GM12865 (cell line): ENCODE measurements around the gene CELF4.

Experiments used
- DNase-seq: peaks from one replicate; pipeline ENCODE4 v3.0.0; 2010; ENCODE audit warnings: low read depth
- H3K4me3 ChIP-seq: 2 replicates; pipeline ENCODE4 v1.5.1; 2011; ENCODE audit warnings: mild to moderate bottlenecking, low read depth, low read length, control low read depth
- TF ChIP-seq, protein P1 (sequence below): IDR thresholded peaks from 2 replicates; pipeline ENCODE4 v1.5.1; 2011; ENCODE audit warnings: low read length, control low read depth, low read depth, inconsistent platforms; ENCODE audit not compliant: insufficient read depth; ENCODE audit errors: missing control alignments

Gene CELF4

DNA sequence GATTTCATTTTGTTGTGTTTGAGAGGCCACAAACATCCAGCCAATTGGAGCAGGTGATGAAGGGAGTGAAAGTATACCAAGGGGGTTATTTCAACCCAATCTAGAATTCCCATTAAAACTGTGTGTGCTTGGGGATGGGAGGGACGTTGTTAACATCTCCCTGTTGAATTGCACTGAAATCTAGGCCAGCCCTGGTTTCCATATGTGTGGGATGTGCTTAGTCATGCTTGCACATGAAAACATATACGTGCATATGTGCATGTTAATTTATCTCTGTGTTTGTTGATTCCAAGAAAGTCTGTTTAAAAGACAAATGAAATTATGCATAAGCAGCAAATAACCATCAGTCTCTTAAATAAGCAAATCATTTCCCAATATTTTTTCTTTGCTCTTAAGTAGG lies 5.6 kb downstream of the CELF4 start:
- H3K4me3 ChIP-seq = no peak overlapping the region
- DNase-seq = no peak
- TF ChIP-seq, protein P1, sequence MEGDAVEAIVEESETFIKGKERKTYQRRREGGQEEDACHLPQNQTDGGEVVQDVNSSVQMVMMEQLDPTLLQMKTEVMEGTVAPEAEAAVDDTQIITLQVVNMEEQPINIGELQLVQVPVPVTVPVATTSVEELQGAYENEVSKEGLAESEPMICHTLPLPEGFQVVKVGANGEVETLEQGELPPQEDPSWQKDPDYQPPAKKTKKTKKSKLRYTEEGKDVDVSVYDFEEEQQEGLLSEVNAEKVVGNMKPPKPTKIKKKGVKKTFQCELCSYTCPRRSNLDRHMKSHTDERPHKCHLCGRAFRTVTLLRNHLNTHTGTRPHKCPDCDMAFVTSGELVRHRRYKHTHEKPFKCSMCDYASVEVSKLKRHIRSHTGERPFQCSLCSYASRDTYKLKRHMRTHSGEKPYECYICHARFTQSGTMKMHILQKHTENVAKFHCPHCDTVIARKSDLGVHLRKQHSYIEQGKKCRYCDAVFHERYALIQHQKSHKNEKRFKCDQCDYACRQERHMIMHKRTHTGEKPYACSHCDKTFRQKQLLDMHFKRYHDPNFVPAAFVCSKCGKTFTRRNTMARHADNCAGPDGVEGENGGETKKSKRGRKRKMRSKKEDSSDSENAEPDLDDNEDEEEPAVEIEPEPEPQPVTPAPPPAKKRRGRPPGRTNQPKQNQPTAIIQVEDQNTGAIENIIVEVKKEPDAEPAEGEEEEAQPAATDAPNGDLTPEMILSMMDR = no peak

DNA sequence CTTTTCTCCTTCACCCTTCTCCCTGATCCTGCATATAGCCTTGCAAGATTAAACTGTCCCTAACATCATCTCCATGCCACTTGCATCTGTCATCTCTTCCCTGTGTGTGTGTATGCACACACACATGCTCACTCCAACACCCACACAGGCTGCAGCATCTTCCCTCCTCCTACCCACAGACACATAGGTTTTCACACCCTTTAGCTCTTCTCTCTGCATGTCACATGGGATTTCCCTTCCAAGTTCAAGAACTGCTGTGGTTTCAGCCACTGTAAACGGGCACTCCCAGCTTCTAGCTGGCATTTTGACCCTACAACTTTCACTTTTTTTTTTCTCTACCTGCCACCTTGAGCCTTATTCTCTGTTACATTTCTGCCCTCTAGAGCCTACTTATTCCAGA lies 6.4 kb downstream of the CELF4 start:
- TF ChIP-seq, protein P1 = no peak
- no peak overlapping the region for H3K4me3 ChIP-seq
- peak; percentile 5 for DNase-seq

GRCh38 chr18:37554399-37554787 lies 11.2 kb downstream of the CELF4 start:
- TF ChIP-seq, protein P1 = no peak
- no peak overlapping the region for H3K4me3 ChIP-seq
- DNase-seq = no peak

GRCh38 chr18:37553633-37554398 lies 11.8 kb downstream of the CELF4 start:
- TF ChIP-seq, protein P1 = peak; percentile 19
- DNase-seq = no peak
- no peak overlapping the region for H3K4me3 ChIP-seq

DNA sequence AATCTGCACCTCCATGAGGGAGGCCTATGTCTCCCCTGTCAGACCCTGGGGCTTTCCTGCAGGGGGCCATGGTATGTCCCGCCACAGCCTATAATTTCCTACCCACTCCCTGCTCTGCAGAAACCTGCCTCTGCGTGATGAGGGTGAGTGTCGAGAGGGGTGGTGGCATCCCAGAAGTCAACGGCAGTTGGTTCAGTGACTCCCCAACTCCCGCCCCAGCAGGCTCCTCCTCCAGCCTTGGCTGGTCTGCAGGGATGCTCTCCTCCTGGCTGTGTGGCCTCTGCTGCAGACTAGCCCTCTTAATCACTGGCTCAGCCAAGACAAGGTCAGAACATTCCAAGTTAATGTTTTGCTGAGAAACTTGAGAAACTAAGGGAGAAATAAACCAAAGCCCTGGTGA lies 13.3 kb downstream of the CELF4 start:
- TF ChIP-seq, protein P1 = no peak
- H3K4me3 ChIP-seq = no peak overlapping the region

GRCh38 chr18:37551846-37552245 lies 13.8 kb downstream of the CELF4 start:
- no peak overlapping the region for H3K4me3 ChIP-seq
- DNase-seq = no peak
- TF ChIP-seq, protein P1 = no peak

More for the DNA sequence above, 13.3 kb downstream of the CELF4 start:
- no peak for DNase-seq

DNA sequence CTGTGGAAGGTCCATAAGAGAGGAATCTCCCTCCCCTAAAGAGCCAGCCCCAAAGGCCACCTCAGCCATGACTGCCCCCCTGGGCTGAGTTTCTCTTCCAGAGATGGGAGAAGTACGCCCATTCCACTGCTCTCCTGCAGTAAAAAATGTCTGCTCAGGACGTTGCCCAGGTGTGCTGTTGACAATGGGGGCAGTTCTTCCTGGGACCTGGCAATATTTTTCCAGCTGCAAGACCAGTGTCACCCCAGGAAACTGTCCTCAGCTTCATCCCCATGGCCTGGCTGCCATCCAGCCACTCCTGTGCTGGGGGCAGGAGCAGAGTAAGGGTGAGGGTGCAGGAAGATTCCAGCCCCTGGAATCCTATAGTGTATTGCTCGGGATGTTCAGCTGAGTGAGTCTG lies 14.3 kb downstream of the CELF4 start:
- TF ChIP-seq, protein P1 = no peak

More for the DNA sequence above, 14.3 kb downstream of the CELF4 start:
- H3K4me3 ChIP-seq = no peak overlapping the region
- no peak for DNase-seq
